Activated naive CD8-positive, alpha-beta T cell (primary cell): ENCODE results near the gene GCNT2.
"Not testable (repeated sequence)": the region's sequence is repeated elsewhere in the genome, so short reads cannot be mapped to it uniquely, and the experiment has no call there.

Source experiments
- H3K27ac Mint-ChIP-seq: one replicate; pipeline ENCODE4 v1.8.0; 2021; ENCODE audit warnings: mixed read lengths
- H3K27me3 Mint-ChIP-seq: one replicate; pipeline ENCODE4 v1.8.0; 2021; ENCODE audit warnings: mixed read lengths
- H3K36me3 Mint-ChIP-seq: one replicate; pipeline ENCODE4 v1.8.0; 2021; ENCODE audit warnings: mixed read lengths
- H3K4me1 Mint-ChIP-seq: one replicate; pipeline ENCODE4 v1.8.0; 2021; ENCODE audit warnings: low read depth, mixed read lengths
- H3K4me3 Mint-ChIP-seq: one replicate; pipeline ENCODE4 v1.8.0; 2021; ENCODE audit warnings: mild to moderate bottlenecking, mixed read lengths
- H3K9me3 Mint-ChIP-seq: one replicate; pipeline ENCODE4 v1.8.0; 2021; ENCODE audit warnings: low read depth, mixed read lengths

The GCNT2 gene

GRCh38 chr6:10529231-10529801, 8.2 kb downstream of the GCNT2 start:
- Mint-ChIP-seq H3K4me3 (peak overlapping the region; percentile 93), H3K27ac (peak overlapping the region; percentile 85), H3K36me3 (peaks cover 7% of the 10 kb centered on the region), H3K9me3 (no peaks in the 10 kb centered on the region), H3K4me1 (peaks cover 57% of the 10 kb centered on the region), H3K27me3 (peaks cover 1% of the 10 kb centered on the region)

GRCh38 chr6:10529828-10530374, 8.8 kb downstream of the GCNT2 start:
- not testable (repeated sequence) for H3K9me3 Mint-ChIP-seq, H3K36me3 Mint-ChIP-seq, H3K27me3 Mint-ChIP-seq
- Mint-ChIP-seq H3K27ac (peak overlapping the region; percentile 16), H3K4me3 (peak overlapping the region; percentile 93), H3K4me1 (peaks cover 59% of the 10 kb centered on the region)

- H3K36me3 Mint-ChIP-seq = peaks cover 7% of the 10 kb centered on the region
- peak overlapping the region; percentile 72 for H3K4me3 Mint-ChIP-seq
- no peaks in the 10 kb centered on the region for H3K9me3 Mint-ChIP-seq
- no peaks in the 10 kb centered on the region for H3K27me3 Mint-ChIP-seq
- H3K27ac Mint-ChIP-seq = no peak overlapping the region
- peaks cover 57% of the 10 kb centered on the region for H3K4me1 Mint-ChIP-seq
Measured at GRCh38 chr6:10531503-10531902, 10.4 kb downstream of the GCNT2 start.

GRCh38 chr6:10531942-10532341, 10.8 kb downstream of the GCNT2 start:
- peaks cover 7% of the 10 kb centered on the region for H3K36me3 Mint-ChIP-seq
- H3K27me3 Mint-ChIP-seq = no peaks in the 10 kb centered on the region
- H3K4me1 Mint-ChIP-seq = peaks cover 57% of the 10 kb centered on the region
- no peak overlapping the region for H3K27ac Mint-ChIP-seq
- peak overlapping the region; percentile 62 for H3K4me3 Mint-ChIP-seq
- no peaks in the 10 kb centered on the region for H3K9me3 Mint-ChIP-seq

- H3K9me3 Mint-ChIP-seq = no peaks in the 10 kb centered on the region
- H3K4me3 Mint-ChIP-seq = peak overlapping the region; percentile 62
- no peaks in the 10 kb centered on the region for H3K27me3 Mint-ChIP-seq
- peaks cover 56% of the 10 kb centered on the region for H3K4me1 Mint-ChIP-seq
- H3K36me3 Mint-ChIP-seq = peaks cover 9% of the 10 kb centered on the region
- H3K27ac Mint-ChIP-seq = no peak overlapping the region
Measured at GRCh38 chr6:10532392-10532791, 11.2 kb downstream of the GCNT2 start.

- H3K27me3 Mint-ChIP-seq = no peaks in the 10 kb centered on the region
- no peak overlapping the region for H3K4me3 Mint-ChIP-seq
Measured at GRCh38 chr6:10534419-10534762, 13.2 kb downstream of the GCNT2 start.

GRCh38 chr6:10535193-10535592, 14.0 kb downstream of the GCNT2 start:
- Mint-ChIP-seq H3K27me3 (no peaks in the 10 kb centered on the region), H3K27ac (no peak overlapping the region), H3K4me3 (no peak overlapping the region), H3K9me3 (no peaks in the 10 kb centered on the region), H3K36me3 (peaks cover 24% of the 10 kb centered on the region), H3K4me1 (peaks cover 37% of the 10 kb centered on the region)

More at GRCh38 chr6:10534419-10534762, 13.2 kb downstream of the GCNT2 start:
- no peaks in the 10 kb centered on the region for H3K9me3 Mint-ChIP-seq
- H3K36me3 Mint-ChIP-seq = peaks cover 18% of the 10 kb centered on the region
- H3K4me1 Mint-ChIP-seq = peaks cover 43% of the 10 kb centered on the region
- H3K27ac Mint-ChIP-seq = no peak overlapping the region

GRCh38 chr6:10537726-10538125, 16.6 kb downstream of the GCNT2 start:
- no peak overlapping the region for H3K4me3 Mint-ChIP-seq
- H3K36me3 Mint-ChIP-seq = peaks cover 28% of the 10 kb centered on the region
- H3K27ac Mint-ChIP-seq = no peak overlapping the region
- H3K4me1 Mint-ChIP-seq = peaks cover 15% of the 10 kb centered on the region
- H3K27me3 Mint-ChIP-seq = no peaks in the 10 kb centered on the region
- H3K9me3 Mint-ChIP-seq = peaks cover 6% of the 10 kb centered on the region

GRCh38 chr6:10540073-10540746, 19.1 kb downstream of the GCNT2 start:
- Mint-ChIP-seq H3K36me3 (peaks cover 28% of the 10 kb centered on the region), H3K4me3 (no peak overlapping the region), H3K27ac (no peak overlapping the region), H3K27me3 (no peaks in the 10 kb centered on the region), H3K4me1 (peaks cover 2% of the 10 kb centered on the region), H3K9me3 (peaks cover 6% of the 10 kb centered on the region)

GRCh38 chr6:10541591-10541990, 20.4 kb downstream of the GCNT2 start:
- Mint-ChIP-seq H3K27me3 (no peaks in the 10 kb centered on the region), H3K4me3 (no peak overlapping the region), H3K4me1 (peaks cover 2% of the 10 kb centered on the region), H3K36me3 (peaks cover 28% of the 10 kb centered on the region), H3K9me3 (peaks cover 6% of the 10 kb centered on the region), H3K27ac (no peak overlapping the region)

- H3K9me3 Mint-ChIP-seq = peaks cover 6% of the 10 kb centered on the region
- no peak overlapping the region for H3K27ac Mint-ChIP-seq
- H3K4me1 Mint-ChIP-seq = peaks cover 2% of the 10 kb centered on the region
- no peak overlapping the region for H3K4me3 Mint-ChIP-seq
- peaks cover 26% of the 10 kb centered on the region for H3K36me3 Mint-ChIP-seq
- H3K27me3 Mint-ChIP-seq = no peaks in the 10 kb centered on the region
Measured at GRCh38 chr6:10542213-10542612, 21.1 kb downstream of the GCNT2 start.

GRCh38 chr6:10543488-10543887, 22.3 kb downstream of the GCNT2 start:
- no peaks in the 10 kb centered on the region for H3K4me1 Mint-ChIP-seq
- no peak overlapping the region for H3K27ac Mint-ChIP-seq
- H3K4me3 Mint-ChIP-seq = no peak overlapping the region
- H3K36me3 Mint-ChIP-seq = peaks cover 22% of the 10 kb centered on the region
- no peaks in the 10 kb centered on the region for H3K27me3 Mint-ChIP-seq
- H3K9me3 Mint-ChIP-seq = peaks cover 6% of the 10 kb centered on the region

- Mint-ChIP-seq H3K27ac (no peak overlapping the region), H3K27me3 (no peaks in the 10 kb centered on the region), H3K9me3 (peaks cover 6% of the 10 kb centered on the region), H3K4me1 (no peaks in the 10 kb centered on the region), H3K4me3 (no peak overlapping the region), H3K36me3 (peaks cover 12% of the 10 kb centered on the region)
Measured at GRCh38 chr6:10545482-10545881, 24.3 kb downstream of the GCNT2 start.

GRCh38 chr6:10547809-10548208, 26.7 kb downstream of the GCNT2 start:
- Mint-ChIP-seq H3K9me3 (no peaks in the 10 kb centered on the region), H3K36me3 (peaks cover 9% of the 10 kb centered on the region), H3K27ac (no peak overlapping the region), H3K27me3 (no peaks in the 10 kb centered on the region), H3K4me1 (no peaks in the 10 kb centered on the region), H3K4me3 (no peak overlapping the region)

- no peaks in the 10 kb centered on the region for H3K4me1 Mint-ChIP-seq
- H3K4me3 Mint-ChIP-seq = no peak overlapping the region
- no peaks in the 10 kb centered on the region for H3K9me3 Mint-ChIP-seq
- peaks cover 18% of the 10 kb centered on the region for H3K36me3 Mint-ChIP-seq
- H3K27ac Mint-ChIP-seq = no peak overlapping the region
- no peaks in the 10 kb centered on the region for H3K27me3 Mint-ChIP-seq
Measured at GRCh38 chr6:10550764-10551163, 29.6 kb downstream of the GCNT2 start.
